CD14-positive monocyte (primary cell): Measurements from ENCODE around the gene CTBP2. TPM values are rescaled to one million over a fixed set of nuclear protein-coding genes. Genes with fewer than 3 reads are reported as not detected.

Experiments used
- DNase-seq, 3 donors: peaks; one replicate each; pipeline ENCODE4 v3.0.0-alpha.2; 2011 to 2022
- H2AFZ ChIP-seq: 2 replicates; pipeline ENCODE4 v1.6.0; 2012; ENCODE audit warnings: mild to moderate bottlenecking, low read depth, low read length, inconsistent platforms; ENCODE audit not compliant: insufficient read depth, poor library complexity, severe bottlenecking
- H3K27ac ChIP-seq, 2 donors: 1 replicate in 1 of 2; 2 replicates in 1 of 2; pipeline ENCODE4 v1.5.1; 2012 to 2013; ENCODE audit warnings: low read length in 2 of 2, control low read depth in 1 of 2, inconsistent platforms in 1 of 2, low read depth in 1 of 2, mild to moderate bottlenecking in 1 of 2
- H3K27me3 ChIP-seq, 2 donors: one replicate each; pipeline versions ENCODE4 v1.6.0 to v1.6.1; 2011 to 2013; ENCODE audit warnings: low read length in 2 of 2; ENCODE audit not compliant: control insufficient read depth in 2 of 2, insufficient read depth in 2 of 2
- H3K36me3 ChIP-seq, 2 donors: replicated peaks in 1 of 2; 1 replicate in 1 of 2; 2 replicates in 1 of 2; pipeline versions ENCODE4 v1.5.1 to v1.6.1; 2012 to 2013; ENCODE audit warnings: low read length in 2 of 2, control low read depth in 1 of 2, inconsistent platforms in 1 of 2, mild to moderate bottlenecking in 1 of 2; ENCODE audit not compliant: insufficient read depth in 2 of 2, control insufficient read depth in 1 of 2
- H3K4me1 ChIP-seq, 2 donors: 1 replicate in 1 of 2; 2 replicates in 1 of 2; pipeline versions ENCODE4 v1.5.1 to v1.6.1; 2012 to 2013; ENCODE audit warnings: low read length in 2 of 2, control low read depth in 1 of 2, inconsistent platforms in 1 of 2, mild to moderate bottlenecking in 1 of 2, moderate library complexity in 1 of 2; ENCODE audit not compliant: insufficient read depth in 2 of 2, control insufficient read depth in 1 of 2
- H3K4me2 ChIP-seq: replicated peaks from 2 replicates; pipeline ENCODE3; 2012; ENCODE audit warnings: low read length, moderate library complexity, mild to moderate bottlenecking; ENCODE audit not compliant: poor library complexity, severe bottlenecking; ENCODE audit errors: extremely low read depth
- H3K4me3 ChIP-seq, 3 experiments: fragments of 200-600 bp in 1 of 3; sonication (generic) in 1 of 3; replicated peaks in 1 of 3; 1 replicate in 2 of 3; 2 replicates in 1 of 3; pipeline ENCODE4 v1.5.1; 2011 to 2013; ENCODE audit warnings: low read length in 3 of 3, mild to moderate bottlenecking in 3 of 3, control low read depth in 2 of 3, low read depth in 2 of 3, inconsistent platforms in 1 of 3, moderate library complexity in 1 of 3
- H3K79me2 ChIP-seq: 2 replicates; pipeline ENCODE4 v1.6.0; 2012; ENCODE audit warnings: mild to moderate bottlenecking, control low read depth, inconsistent platforms, low read length, moderate library complexity; ENCODE audit not compliant: insufficient read depth
- H3K9ac ChIP-seq: 2 replicates; pipeline ENCODE4 v1.6.0; 2017; ENCODE audit warnings: low read length, mild to moderate bottlenecking; ENCODE audit not compliant: insufficient read depth, poor library complexity, severe bottlenecking
- H3K9me3 ChIP-seq, 2 donors: replicated peaks in 1 of 2; 1 replicate in 1 of 2; 2 replicates in 1 of 2; pipeline versions ENCODE4 v1.5.1 to v1.6.1; 2012 to 2013; ENCODE audit warnings: low read length in 2 of 2, control low read depth in 1 of 2; ENCODE audit not compliant: control insufficient read depth in 1 of 2, insufficient read depth in 1 of 2
- H4K20me1 ChIP-seq: 2 replicates; pipeline ENCODE4 v1.6.0; 2012; ENCODE audit warnings: mild to moderate bottlenecking, low read length, control low read depth, moderate library complexity; ENCODE audit not compliant: insufficient read depth
- H3K27ac Mint-ChIP-seq, 7 donors: one replicate each; pipeline ENCODE4 v1.8.0; 2020; ENCODE audit warnings: mild to moderate bottlenecking in 7 of 7, mixed read lengths in 7 of 7, moderate library complexity in 6 of 7, inconsistent platforms in 2 of 7
- H3K27me3 Mint-ChIP-seq, 3 donors: one replicate each; pipeline ENCODE4 v1.8.0; 2021 to 2022; ENCODE audit warnings: low read depth in 3 of 3, mild to moderate bottlenecking in 3 of 3, mixed read lengths in 3 of 3, moderate library complexity in 3 of 3, inconsistent platforms in 1 of 3
- H3K36me3 Mint-ChIP-seq, 2 donors: one replicate each; pipeline ENCODE4 v1.8.0; 2020; ENCODE audit warnings: mixed read lengths in 2 of 2, inconsistent platforms in 1 of 2, mild to moderate bottlenecking in 1 of 2
- H3K4me1 Mint-ChIP-seq: one replicate; pipeline ENCODE4 v1.8.0; 2020; ENCODE audit warnings: mild to moderate bottlenecking, mixed read lengths
- H3K4me3 Mint-ChIP-seq, 2 donors: one replicate each; pipeline ENCODE4 v1.8.0; 2020; ENCODE audit warnings: mild to moderate bottlenecking in 2 of 2, mixed read lengths in 2 of 2, moderate library complexity in 1 of 2
- H3K9me3 Mint-ChIP-seq, 7 donors: one replicate each; pipeline ENCODE4 v1.8.0; 2020 to 2022; ENCODE audit warnings: mixed read lengths in 7 of 7, mild to moderate bottlenecking in 6 of 7, moderate library complexity in 6 of 7, inconsistent platforms in 2 of 7
- WGBS: methylation state at CpG from one replicate; pipeline ENCODE4 v1.1.5; 2013; ENCODE audit warnings: missing lambda C conversion rate; ENCODE audit not compliant: insufficient coverage; 5-methylcytosine and 5-hydroxymethylcytosine counted together
- intact Hi-C, 2 donors: fragments of 100-400 bp; cut with micrococcal nuclease; formaldehyde crosslinking; loops; one replicate each; pipeline versions ENCODE4 v1.15.0 to v1.15.1; 2023
- polyA plus RNA-seq, 3 donors: library from polyadenylated mRNA; depleted of rRNA in 1 of 3; unstranded in 2 of 3; stranded (reverse) in 1 of 3; fragments of 300-500 nt in 2 of 3; fragments of >200 nt in 1 of 3; fragmentation: Illumina TruSeq in 2 of 3; gene quantifications; 1 replicate in 2 of 3; 2 replicates in 1 of 3; pipeline ENCODE4 v1.2.3, GENCODE V29; 2012 to 2021
- TF ChIP-seq, protein P1 (sequence below): fragments of 200-600 bp; IDR thresholded peaks from one replicate; pipeline ENCODE4 v1.8.0; 2022; ENCODE audit warnings: antibody characterized with exemption, mild to moderate bottlenecking

Gene CTBP2
- polyA plus RNA-seq, 3 donors, result 40.9 to 87.1 (median 41.1) TPM

DNA sequence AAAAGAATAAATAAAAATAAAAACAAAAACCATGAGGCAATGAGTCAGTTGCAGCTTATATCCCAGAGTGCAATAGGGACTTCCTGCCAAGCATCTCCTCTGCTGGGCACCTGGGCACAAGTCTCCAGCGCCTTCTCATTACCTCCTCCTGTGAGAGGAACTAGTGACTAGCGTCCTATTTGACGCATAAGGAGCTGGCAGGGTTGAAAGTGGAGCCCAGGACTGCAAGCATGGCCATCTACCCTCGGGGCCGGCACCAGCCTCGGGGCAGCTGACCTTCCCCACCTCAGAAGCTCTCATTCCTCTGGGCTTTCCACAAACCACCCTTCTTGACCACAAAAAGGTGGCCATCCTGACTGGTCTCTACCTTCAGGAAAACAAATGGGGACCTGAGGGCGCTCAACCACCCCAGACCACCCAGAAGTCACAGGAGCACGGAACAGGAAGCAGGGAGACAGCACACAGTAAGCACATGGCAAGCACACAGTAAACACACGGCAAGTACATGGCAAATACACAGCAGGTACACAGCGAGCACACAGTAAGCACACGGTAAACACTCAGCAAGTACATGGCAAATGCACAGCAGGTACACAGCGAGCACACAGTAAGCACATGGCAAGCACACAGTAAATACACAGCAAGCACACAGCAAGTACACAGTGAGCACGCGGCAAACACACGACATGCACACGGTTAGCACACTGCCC, 19.1 kb downstream of the CTBP2 start:
- Histone ChIP-seq H3K36me3 (peaks cover 7 to 43% of the 10 kb centered on the region in 2 donors), H4K20me1 (peaks cover 100% of the 10 kb centered on the region), H3K4me1 (peaks cover 19 to 23% of the 10 kb centered on the region in 2 donors), H3K9me3 (no peaks in the 10 kb centered on the region), H3K9ac (no peak overlapping the region), H3K4me2 (no peak overlapping the region), H3K27ac (peak overlapping the region in 1 of 2 donors; percentile 51), H2AFZ (no peak overlapping the region), H3K4me3 (no peak overlapping the region), H3K27me3 (no peaks in the 10 kb centered on the region), H3K79me2 (peaks cover 100% of the 10 kb centered on the region)
- H3K4me1 Mint-ChIP-seq, result peaks cover 40% of the 10 kb centered on the region
- DNase-seq, result no peak
- WGBS, result 84% methylated on average over 5 of the region's 16 CpGs
- TF ChIP-seq, protein P1, sequence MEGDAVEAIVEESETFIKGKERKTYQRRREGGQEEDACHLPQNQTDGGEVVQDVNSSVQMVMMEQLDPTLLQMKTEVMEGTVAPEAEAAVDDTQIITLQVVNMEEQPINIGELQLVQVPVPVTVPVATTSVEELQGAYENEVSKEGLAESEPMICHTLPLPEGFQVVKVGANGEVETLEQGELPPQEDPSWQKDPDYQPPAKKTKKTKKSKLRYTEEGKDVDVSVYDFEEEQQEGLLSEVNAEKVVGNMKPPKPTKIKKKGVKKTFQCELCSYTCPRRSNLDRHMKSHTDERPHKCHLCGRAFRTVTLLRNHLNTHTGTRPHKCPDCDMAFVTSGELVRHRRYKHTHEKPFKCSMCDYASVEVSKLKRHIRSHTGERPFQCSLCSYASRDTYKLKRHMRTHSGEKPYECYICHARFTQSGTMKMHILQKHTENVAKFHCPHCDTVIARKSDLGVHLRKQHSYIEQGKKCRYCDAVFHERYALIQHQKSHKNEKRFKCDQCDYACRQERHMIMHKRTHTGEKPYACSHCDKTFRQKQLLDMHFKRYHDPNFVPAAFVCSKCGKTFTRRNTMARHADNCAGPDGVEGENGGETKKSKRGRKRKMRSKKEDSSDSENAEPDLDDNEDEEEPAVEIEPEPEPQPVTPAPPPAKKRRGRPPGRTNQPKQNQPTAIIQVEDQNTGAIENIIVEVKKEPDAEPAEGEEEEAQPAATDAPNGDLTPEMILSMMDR, result no peak
- peak overlapping the region in 6 of 7 donors; percentile 21 to 73 (median 61) for H3K27ac Mint-ChIP-seq
- peaks cover 21 to 51% of the 10 kb centered on the region in 2 donors for H3K36me3 Mint-ChIP-seq
- no peaks in the 10 kb centered on the region for H3K9me3 Mint-ChIP-seq
- no peak overlapping the region for H3K4me3 Mint-ChIP-seq
- peaks cover 0 to 1% (median 0%) of the 10 kb centered on the region in 3 donors for H3K27me3 Mint-ChIP-seq
- intact Hi-C loops, result loop anchor here in 1 of 2 donors (10.0 kb wide), 2 partner anchors 227 to 593 kb away; no protein-coding TSS in a partner anchor

DNA sequence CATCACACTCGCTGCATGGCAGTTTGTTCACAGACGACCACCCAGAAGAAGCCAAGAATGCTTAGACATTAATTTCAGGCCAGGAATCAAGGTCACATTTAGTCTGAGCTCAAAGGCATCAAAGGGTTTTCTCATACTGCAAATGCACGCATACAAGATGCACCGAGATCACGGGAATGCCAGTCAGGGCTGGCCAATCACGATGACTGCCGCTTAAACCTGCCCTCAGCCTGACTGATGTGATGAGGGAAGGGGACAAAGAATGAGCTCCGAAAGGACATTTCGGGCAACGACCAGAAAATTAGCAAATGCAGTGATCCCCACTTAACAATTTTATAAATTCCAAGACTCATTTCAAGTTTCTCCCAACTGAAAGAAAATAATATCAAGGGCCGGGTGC, 20.2 kb downstream of the CTBP2 start:
- Mint-ChIP-seq H3K27me3 (peaks cover 0 to 1% (median 0%) of the 10 kb centered on the region in 3 donors), H3K9me3 (no peaks in the 10 kb centered on the region), H3K4me1 (peaks cover 34% of the 10 kb centered on the region), H3K36me3 (peaks cover 21 to 60% of the 10 kb centered on the region in 2 donors), H3K4me3 (no peak overlapping the region), H3K27ac (peak overlapping the region in 2 of 7 donors; percentile 22 to 23)
- no peak overlapping the region for H3K27ac ChIP-seq
- DNase-seq, result no peak
- peaks cover 16% of the 10 kb centered on the region in 2 donors for H3K4me1 ChIP-seq
- WGBS, result 96% methylated on average over 3 of the region's 11 CpGs
- peaks cover 100% of the 10 kb centered on the region for H4K20me1 ChIP-seq
- H3K79me2 ChIP-seq, result peaks cover 100% of the 10 kb centered on the region
- peaks cover 7 to 54% of the 10 kb centered on the region in 2 donors for H3K36me3 ChIP-seq
- H2AFZ ChIP-seq, result no peak overlapping the region
- TF ChIP-seq, protein P1, result no peak
- no peak overlapping the region for H3K4me2 ChIP-seq
- no peak overlapping the region for H3K4me3 ChIP-seq
- H3K9me3 ChIP-seq, result no peaks in the 10 kb centered on the region
- no peaks in the 10 kb centered on the region for H3K27me3 ChIP-seq
- H3K9ac ChIP-seq, result no peak overlapping the region
- intact Hi-C loops, result loop anchor here in 1 of 2 donors (10.0 kb wide), 2 partner anchors 225 to 595 kb away; no protein-coding TSS in a partner anchor
